ENCODE measurements around the gene ETFA. TPM values are rescaled to one million over a fixed set of nuclear protein-coding genes. Genes with fewer than 3 reads are reported as not detected.
A peak's percentile ranks its signal among the peaks of the same experiment; 100 is the strongest.

ETFA gene
- total and polyA plus RNA-seq, 8 donors, result 102 to 148 (median 130) TPM

GRCh38 chr15:76199106-76200082 is 111.9 kb downstream of the ETFA start:
- DNase-seq (peak in 1 of 4 donors; percentile 4), ATAC-seq (no peak)
- Histone ChIP-seq H3K27me3 (no peaks in the 10 kb centered on the region), H3K4me1 (peaks cover 0 to 7% of the 10 kb centered on the region in 2 donors), H3K36me3 (peaks cover 0 to 10% of the 10 kb centered on the region in 2 donors), H3K4me3 (no peak overlapping the region), H3K9me3 (no peaks in the 10 kb centered on the region), H3K27ac (no peak overlapping the region)
- TF ChIP-seq, protein P1, sequence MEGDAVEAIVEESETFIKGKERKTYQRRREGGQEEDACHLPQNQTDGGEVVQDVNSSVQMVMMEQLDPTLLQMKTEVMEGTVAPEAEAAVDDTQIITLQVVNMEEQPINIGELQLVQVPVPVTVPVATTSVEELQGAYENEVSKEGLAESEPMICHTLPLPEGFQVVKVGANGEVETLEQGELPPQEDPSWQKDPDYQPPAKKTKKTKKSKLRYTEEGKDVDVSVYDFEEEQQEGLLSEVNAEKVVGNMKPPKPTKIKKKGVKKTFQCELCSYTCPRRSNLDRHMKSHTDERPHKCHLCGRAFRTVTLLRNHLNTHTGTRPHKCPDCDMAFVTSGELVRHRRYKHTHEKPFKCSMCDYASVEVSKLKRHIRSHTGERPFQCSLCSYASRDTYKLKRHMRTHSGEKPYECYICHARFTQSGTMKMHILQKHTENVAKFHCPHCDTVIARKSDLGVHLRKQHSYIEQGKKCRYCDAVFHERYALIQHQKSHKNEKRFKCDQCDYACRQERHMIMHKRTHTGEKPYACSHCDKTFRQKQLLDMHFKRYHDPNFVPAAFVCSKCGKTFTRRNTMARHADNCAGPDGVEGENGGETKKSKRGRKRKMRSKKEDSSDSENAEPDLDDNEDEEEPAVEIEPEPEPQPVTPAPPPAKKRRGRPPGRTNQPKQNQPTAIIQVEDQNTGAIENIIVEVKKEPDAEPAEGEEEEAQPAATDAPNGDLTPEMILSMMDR (IDR thresholded peaks at IDR 0.05), result no peak
- intact Hi-C loops (cut with DNase I), result no loop called here

DNA sequence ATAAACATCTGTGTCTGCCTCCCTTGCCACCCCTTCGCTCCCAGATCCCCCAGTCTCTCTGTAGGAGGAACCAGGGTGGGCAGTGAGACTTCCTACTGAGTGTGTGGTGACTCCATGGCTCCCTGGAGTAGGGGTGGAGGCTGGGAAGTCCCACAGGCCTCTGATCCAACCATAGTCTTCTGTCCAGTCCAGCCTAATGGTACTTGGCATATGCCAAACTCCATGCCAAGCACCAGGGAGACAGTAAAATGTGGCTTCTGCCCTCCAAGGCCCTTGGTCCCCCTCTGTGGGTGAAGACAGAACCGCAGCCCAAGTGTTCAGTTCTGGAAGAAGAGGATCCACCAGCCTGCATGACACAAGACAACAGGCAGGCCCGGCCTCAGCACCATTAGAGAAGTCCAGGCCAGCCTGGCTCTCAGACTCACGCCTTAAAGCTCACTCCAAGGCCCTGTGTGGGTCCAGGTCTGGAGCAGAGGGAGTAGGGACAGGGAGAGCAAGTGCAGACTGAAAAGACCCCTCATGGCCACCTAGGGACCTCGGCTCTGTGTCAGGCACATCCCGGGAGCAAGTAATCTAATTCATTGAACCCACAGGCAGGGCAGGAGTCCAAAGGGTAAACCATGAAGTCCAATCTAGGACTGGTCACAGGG is 112.7 kb downstream of the ETFA start:
- TF ChIP-seq, protein P1 (IDR thresholded peaks at IDR 0.05), result no peak
- intact Hi-C loops (cut with DNase I), result no loop called here
- Histone ChIP-seq H3K4me3 (no peak overlapping the region), H3K4me1 (peaks cover 0 to 7% of the 10 kb centered on the region in 2 donors), H3K27me3 (peaks cover 0 to 6% of the 10 kb centered on the region in 2 donors), H3K27ac (no peak overlapping the region), H3K9me3 (no peaks in the 10 kb centered on the region), H3K36me3 (peaks cover 0 to 2% of the 10 kb centered on the region in 2 donors)
- ATAC-seq (no peak), DNase-seq (no peak)

- intact Hi-C loops (cut with DNase I), result no loop called here
- Histone ChIP-seq H3K9me3 (no peaks in the 10 kb centered on the region), H3K4me1 (peaks cover 0 to 7% of the 10 kb centered on the region in 2 donors), H3K4me3 (no peak overlapping the region), H3K27ac (no peak overlapping the region), H3K36me3 (no peaks in the 10 kb centered on the region), H3K27me3 (peaks cover 0 to 13% of the 10 kb centered on the region in 2 donors)
- DNase-seq (no peak), ATAC-seq (no peak)
- TF ChIP-seq, protein P1 (IDR thresholded peaks at IDR 0.05), result no peak
Observed at GRCh38 chr15:76197703-76198455, 113.4 kb downstream of the ETFA start.

DNA sequence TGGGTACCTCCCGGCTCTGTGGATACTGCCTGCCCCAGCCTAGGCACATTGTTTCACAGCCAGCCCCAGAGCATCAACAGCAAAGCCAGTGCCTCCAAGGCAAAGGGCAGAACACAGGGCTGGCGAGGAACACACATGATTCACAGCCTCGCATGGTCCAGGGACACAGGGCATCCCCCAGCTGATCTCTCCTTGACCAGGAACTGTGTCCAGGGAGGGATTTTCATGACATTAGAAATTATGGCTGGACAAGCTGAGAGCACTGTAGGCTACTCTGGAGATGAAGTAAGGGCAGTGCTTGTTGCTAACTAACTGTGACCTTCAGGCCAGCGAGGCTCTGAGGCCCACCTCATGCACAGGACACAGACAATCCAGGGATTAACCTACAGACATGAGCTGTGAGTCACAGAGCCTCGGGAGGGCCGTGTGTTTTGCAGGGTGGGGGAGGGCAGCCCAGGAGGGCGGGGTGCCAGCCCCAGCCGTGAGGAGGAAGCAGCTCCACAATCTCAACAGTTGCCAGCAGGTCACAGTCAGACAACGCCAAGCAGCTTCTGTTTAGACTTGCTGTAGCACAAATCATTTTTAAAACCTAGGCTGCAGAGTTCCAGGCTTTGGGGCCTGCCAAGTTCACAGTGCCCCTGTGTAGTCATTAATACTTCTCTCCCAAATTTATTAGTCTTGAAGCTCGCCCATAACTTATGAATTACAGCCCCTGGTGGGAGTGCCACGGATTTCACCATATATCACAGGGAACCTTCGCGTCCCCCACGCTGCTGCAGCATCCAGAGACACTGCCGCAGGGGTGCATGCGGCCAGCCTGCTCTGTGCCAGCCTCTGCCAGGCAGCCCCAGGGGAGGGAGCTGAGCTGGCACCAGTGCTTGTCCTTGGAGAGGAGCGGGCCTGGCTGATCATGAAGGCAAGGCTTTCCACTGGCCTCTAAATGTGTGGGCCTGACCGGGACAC is 114.7 kb downstream of the ETFA start:
- Histone ChIP-seq H3K36me3 (no peaks in the 10 kb centered on the region), H3K4me3 (no peak overlapping the region), H3K27ac (no peak overlapping the region), H3K9me3 (no peaks in the 10 kb centered on the region), H3K27me3 (peaks cover 0 to 26% of the 10 kb centered on the region in 2 donors), H3K4me1 (peaks cover 0 to 7% of the 10 kb centered on the region in 2 donors)
- DNase-seq (peak in 2 of 4 donors; percentile 21 to 45), ATAC-seq (peak; percentile 83)
- intact Hi-C loops (cut with DNase I), result no loop called here
- TF ChIP-seq, protein P1 (IDR thresholded peaks at IDR 0.05), result no peak
